ENCODE results near the gene CSPG4.

DNA sequence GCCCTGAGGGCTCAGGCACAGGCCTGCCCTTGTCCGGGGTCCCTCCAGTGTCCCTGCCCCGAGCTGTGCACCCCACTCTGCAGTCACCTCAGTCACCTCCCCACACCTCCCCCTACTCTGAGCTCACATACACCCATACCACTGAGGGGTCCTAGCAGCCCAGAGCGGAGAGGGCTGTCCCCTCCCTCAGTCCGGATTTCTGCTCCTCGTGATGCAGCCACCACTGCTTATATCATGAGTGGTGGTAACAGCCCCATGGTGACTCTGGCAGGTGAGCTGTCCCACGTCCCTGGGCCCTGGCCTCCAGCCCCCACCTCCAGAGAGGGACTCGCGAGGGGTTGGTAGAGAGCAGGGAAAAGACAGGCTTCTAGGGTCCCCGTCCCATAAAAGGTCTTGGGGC, 8.0 kb downstream of the CSPG4 start:
- TF ChIP-seq EZH2 (IDR thresholded peaks at IDR 0.05; ENCODE audit: borderline replicate concordance, low read length) (no peak), CTCF (conservative IDR thresholded peaks at IDR 0.05 in 1 of 2, IDR thresholded peaks at IDR 0.05 in 1 of 2; ENCODE audit: extremely low read depth in 1 of 2, insufficient read depth in 1 of 2, low read depth in 1 of 2, low read length in 2 of 2) (no peak)

Data from mammary epithelial cell (primary cell).